ENCODE measurements around the gene SUN2.

The SUN2 gene

GRCh38 chr22:38734421-38735100 is 21.2 kb downstream of the SUN2 start:
- DNase-seq (ENCODE audit: low read depth): no peak

- no peak for DNase-seq (ENCODE audit: low read depth)
Measured at GRCh38 chr22:38733724-38734381, 21.9 kb downstream of the SUN2 start.

- no peak for DNase-seq (ENCODE audit: low read depth)
Measured at GRCh38 chr22:38733329-38733723, 22.5 kb downstream of the SUN2 start.

- no peak for DNase-seq (ENCODE audit: low read depth)
Measured at GRCh38 chr22:38732251-38732815, 23.5 kb downstream of the SUN2 start.

- DNase-seq (ENCODE audit: low read depth): no peak
Measured at GRCh38 chr22:38731703-38732161, 24.1 kb downstream of the SUN2 start.

GRCh38 chr22:38730411-38730871 is 25.4 kb downstream of the SUN2 start:
- no peak for DNase-seq (ENCODE audit: low read depth)

- no peak for DNase-seq (ENCODE audit: low read depth)
Measured at GRCh38 chr22:38729946-38730345, 25.9 kb downstream of the SUN2 start.

GRCh38 chr22:38728871-38729796 is 26.7 kb downstream of the SUN2 start:
- DNase-seq (ENCODE audit: low read depth): no peak

- no peak for DNase-seq (ENCODE audit: low read depth)
Measured at GRCh38 chr22:38727530-38728451, 28.0 kb downstream of the SUN2 start.

GRCh38 chr22:38727123-38727522 is 28.7 kb downstream of the SUN2 start:
- no peak for DNase-seq (ENCODE audit: low read depth)

- no peak for DNase-seq (ENCODE audit: low read depth)
Measured at GRCh38 chr22:38725900-38726655, 29.7 kb downstream of the SUN2 start.

GRCh38 chr22:38724926-38725571 is 30.7 kb downstream of the SUN2 start:
- DNase-seq (ENCODE audit: low read depth): no peak

GRCh38 chr22:38724176-38724575 is 31.6 kb downstream of the SUN2 start:
- no peak for DNase-seq (ENCODE audit: low read depth)

GRCh38 chr22:38721551-38721950 is 34.2 kb downstream of the SUN2 start:
- DNase-seq (ENCODE audit: low read depth): no peak

GRCh38 chr22:38720350-38720749 is 35.4 kb downstream of the SUN2 start:
- no peak for DNase-seq (ENCODE audit: low read depth)

GRCh38 chr22:38719196-38719595 is 36.6 kb downstream of the SUN2 start:
- no peak for DNase-seq (ENCODE audit: low read depth)

- DNase-seq (ENCODE audit: low read depth): no peak
Measured at GRCh38 chr22:38718414-38718813, 37.4 kb downstream of the SUN2 start.

- DNase-seq (ENCODE audit: low read depth): no peak
Measured at GRCh38 chr22:38717244-38717643, 38.6 kb downstream of the SUN2 start.

- DNase-seq (ENCODE audit: low read depth): no peak
Measured at GRCh38 chr22:38716826-38717225, 39.0 kb downstream of the SUN2 start.

GRCh38 chr22:38716271-38716670 is 39.5 kb downstream of the SUN2 start:
- DNase-seq (ENCODE audit: low read depth): no peak
